K562 (cell line): Measurements from ENCODE around the gene GRIN2D. TPM values are rescaled to one million over a fixed set of nuclear protein-coding genes. Genes with fewer than 3 reads are reported as not detected.

ENCODE experiments used
- ATAC-seq: fragments of 200-7000 bp; cut with Tn5 transposase; 3 replicates; pipeline ENCODE4 v1.9.1; 2020; ENCODE audit warnings: moderate library complexity
- BruUV-seq: library from RNA; stranded (reverse); fragments of 400-500 nt; replicated peaks from 2 replicates; lab custom pipeline; 2021; lab: Mats Ljungman, UMichigan
- CTCF ChIA-PET: fragments of 300-600 bp; formaldehyde crosslinking; extraction: SDS; loops from one replicate; lab custom pipeline; 2021; ENCODE audit warnings: low intra/inter-chr PET ratio; lab: Yijun Ruan, JAX
- POLR2A ChIA-PET: fragments of 300-600, 350-650 bp; sonication (Branson Sonifier 250); formaldehyde crosslinking; extraction: SDS; loops from one replicate; lab custom pipeline; 2021; ENCODE audit warnings: antibody characterized with exemption, inconsistent platforms; lab: Yijun Ruan, JAX
- DNase-seq, 4 experiments: peaks; one replicate each; pipeline versions ENCODE4 v3.0.0 to v3.0.0-alpha.2; 2011 to 2018; ENCODE audit warnings: low spot score in 3 of 4, mixed read lengths in 3 of 4; ENCODE audit errors: extremely low read depth in 1 of 4
- FAIRE-seq: peaks from 2 replicates; lab custom pipeline; 2011; peaks lifted over from hg19 to GRCh38; lab: Jason Lieb, UNC
- H2AFZ ChIP-seq: 2 replicates; pipeline ENCODE4 v1.6.0; 2011; ENCODE audit warnings: low read depth, low read length, control low read depth, inconsistent platforms
- H3K27ac ChIP-seq: fragments of 200-600 bp; 3 replicates; pipeline ENCODE4 v1.8.0; 2011; ENCODE audit warnings: low read depth, mild to moderate bottlenecking, control low read depth, inconsistent platforms, low read length, moderate library complexity, mixed read lengths; ENCODE audit errors: extremely low read depth
- H3K27me3 ChIP-seq, 2 experiments: fragments of 300-600 bp in 1 of 2; 2 replicates in 1 of 2; 3 replicates in 1 of 2; pipeline versions ENCODE4 v1.6.0 to v1.8.0; 2011; ENCODE audit warnings: inconsistent platforms in 2 of 2, low read length in 2 of 2, mild to moderate bottlenecking in 1 of 2, mixed read lengths in 1 of 2, moderate library complexity in 1 of 2; ENCODE audit not compliant: control insufficient read depth in 2 of 2, insufficient read depth in 2 of 2
- H3K36me3 ChIP-seq: fragments of 300-600 bp; 3 replicates; pipeline ENCODE4 v1.8.0; 2011; ENCODE audit warnings: mild to moderate bottlenecking, low read length, inconsistent platforms; ENCODE audit not compliant: control insufficient read depth, insufficient read depth
- H3K4me1 ChIP-seq, 2 experiments: fragments of 200-600 bp in 1 of 2; replicated peaks in 1 of 2; 2 replicates in 1 of 2; 3 replicates in 1 of 2; pipeline versions ENCODE4 v1.5.1 to v1.8.0; 2011; ENCODE audit warnings: inconsistent platforms in 2 of 2, low read length in 2 of 2, mild to moderate bottlenecking in 1 of 2, mixed read lengths in 1 of 2, moderate library complexity in 1 of 2; ENCODE audit not compliant: control insufficient read depth in 2 of 2, insufficient read depth in 2 of 2
- H3K4me2 ChIP-seq: 2 replicates; pipeline ENCODE4 v1.6.1; 2011; ENCODE audit warnings: low read length, control low read depth, inconsistent platforms, mixed read lengths; ENCODE audit not compliant: insufficient read depth
- H3K4me3 ChIP-seq: fragments of 200-600 bp; sonication (generic), shearing (Covaris generic); 2 replicates; pipeline ENCODE4 v1.5.1; 2016; ENCODE audit warnings: control low read depth, inconsistent platforms
- H3K79me2 ChIP-seq: fragments of 200-600 bp; 3 replicates; pipeline ENCODE4 v1.8.0; 2011; ENCODE audit warnings: low read length, inconsistent platforms; ENCODE audit not compliant: control insufficient read depth, insufficient read depth
- H3K9ac ChIP-seq, 2 experiments: 2 replicates each; pipeline versions ENCODE4 v1.6.0 to v1.6.1; 2011; ENCODE audit warnings: low read depth in 2 of 2, low read length in 2 of 2, control low read depth in 1 of 2, inconsistent platforms in 1 of 2, mild to moderate bottlenecking in 1 of 2, mixed read lengths in 1 of 2; ENCODE audit not compliant: insufficient read depth in 1 of 2
- H3K9me1 ChIP-seq: one replicate; pipeline ENCODE4 v1.6.0; 2011; ENCODE audit warnings: inconsistent platforms, mild to moderate bottlenecking, low read length, moderate library complexity; ENCODE audit not compliant: control insufficient read depth, insufficient read depth
- H3K9me3 ChIP-seq: replicated peaks from 2 replicates; pipeline ENCODE4 v1.5.1; 2011; ENCODE audit warnings: low read depth, low read length, inconsistent platforms; ENCODE audit not compliant: control insufficient read depth, insufficient read depth
- H4K20me1 ChIP-seq: replicated peaks from 2 replicates; pipeline ENCODE4 v1.6.1; 2011; ENCODE audit warnings: low read length, inconsistent platforms, mixed read lengths; ENCODE audit not compliant: control insufficient read depth, insufficient read depth
- ASH1L ChIP-seq: fragments of 450-650 bp; IDR thresholded peaks from 2 replicates; pipeline ENCODE4 v1.6.1; 2018; ENCODE audit warnings: borderline replicate concordance, mild to moderate bottlenecking, low read depth; ENCODE audit not compliant: partially characterized antibody
- BRD9 ChIP-seq: fragments of 450-650 bp; IDR thresholded peaks from 2 replicates; pipeline ENCODE4 v1.6.1; 2018; ENCODE audit warnings: low read depth; ENCODE audit not compliant: partially characterized antibody
- JUNB ChIP-seq: fragments of 450-650 bp; formaldehyde crosslinking; conservative IDR thresholded peaks from 2 replicates; pipeline ENCODE4 v1.4.0; 2020; ENCODE audit warnings: mild to moderate bottlenecking
- KLF1 ChIP-seq: fragments of 450-650 bp; IDR thresholded peaks from 2 replicates; pipeline ENCODE4 v1.6.1; 2016; ENCODE audit warnings: missing genetic modification characterization, missing compliant biosample characterization
- KLF10 ChIP-seq: fragments of 250-450 bp; sonication (Bioruptor Pico); IDR thresholded peaks from 2 replicates; pipeline ENCODE4 v1.6.1; 2021; ENCODE audit warnings: matching md5 sums
- LCOR ChIP-seq: sonication (generic); formaldehyde crosslinking; IDR thresholded peaks from 2 replicates; pipeline ENCODE4 v1.8.0; 2022; ENCODE audit warnings: mild to moderate bottlenecking, missing genetic modification reagents
- NEUROD1 ChIP-seq: fragments of 150-350 bp; IDR thresholded peaks from 2 replicates; pipeline ENCODE4 v1.6.1; 2014; ENCODE audit warnings: borderline replicate concordance, low read length, low read depth; ENCODE audit not compliant: partially characterized antibody
- RB1 ChIP-seq: fragments of 450-650 bp; IDR thresholded peaks from 2 replicates; pipeline ENCODE4 v1.6.1; 2017; ENCODE audit warnings: low read depth, mild to moderate bottlenecking
- RBFOX2 ChIP-seq: fragments of 200-400 bp; formaldehyde crosslinking; IDR thresholded peaks from 2 replicates; pipeline ENCODE4 v1.6.1; 2017; ENCODE audit warnings: low read depth, mild to moderate bottlenecking, low read length, moderate library complexity
- SREBF2 ChIP-seq: sonication (generic); formaldehyde crosslinking; IDR thresholded peaks from 2 replicates; pipeline ENCODE4 v1.4.0; 2020; ENCODE audit warnings: mild to moderate bottlenecking, missing genetic modification reagents
- THRAP3 ChIP-seq: fragments of 450-650 bp; IDR thresholded peaks from 2 replicates; pipeline ENCODE4 v1.6.1; 2016; ENCODE audit warnings: mild to moderate bottlenecking, inconsistent platforms, borderline replicate concordance
- ZBTB17 ChIP-seq: fragments of 450-650 bp; formaldehyde crosslinking; IDR thresholded peaks from 2 replicates; pipeline ENCODE4 v1.4.0; 2020; ENCODE audit warnings: mild to moderate bottlenecking
- ZNF445 ChIP-seq: fragments of 250-450 bp; sonication (Bioruptor Pico); IDR thresholded peaks from 2 replicates; pipeline ENCODE4 v1.4.0; 2020; ENCODE audit warnings: low read depth, mild to moderate bottlenecking, moderate library complexity
- WGBS: fragments of 100-300 bp; shearing (Covaris generic); methylation state at CpG from one replicate; pipeline ENCODE4 v1.1.6; 2016; ENCODE audit warnings: low coverage, mixed read lengths; ENCODE audit not compliant: insufficient coverage; ENCODE audit errors: missing lambda C conversion rate; 5-methylcytosine and 5-hydroxymethylcytosine counted together
- in situ Hi-C: fragments of 300-500 bp; cut with MboI; formaldehyde crosslinking; loops from 4 replicates; pipeline ENCODE4 v1.15.0; 2018; ENCODE audit warnings: inconsistent platforms, mixed read lengths
- intact Hi-C: fragments of 100-400 bp; cut with micrococcal nuclease; formaldehyde crosslinking; loops from 2 replicates; pipeline ENCODE4 v1.14.2; 2022
- polyA plus RNA-seq, 8 experiments: library from polyadenylated mRNA; depleted of rRNA in 4 of 8; stranded (reverse) in 5 of 8; unstranded in 3 of 8; fragments of >200 nt; fragmentation: Nextera tagmentation in 2 of 8; fragmentation: Illumina TruSeq in 1 of 8; extraction: Ambion mirVana in 2 of 8; extraction: Trizol in 1 of 8; gene quantifications; 2 replicates each; pipeline versions ENCODE4 v1.2.1 to v1.2.3, GENCODE V29; 2011 to 2014; ENCODE audit warnings: inconsistent platforms in 1 of 8, missing spikeins in 1 of 8
- total RNA-seq, 7 experiments: library from RNA; depleted of rRNA in 6 of 7; stranded (reverse); fragments of >200 nt in 6 of 7; fragmentation: Illumina TruSeq in 2 of 7; extraction: Trizol in 2 of 7; gene quantifications; 2 replicates each; pipeline versions ENCODE4 v1.2.1 to v1.2.3, GENCODE V29; 2011 to 2021; ENCODE audit warnings: low replicate concordance in 1 of 7
- TF ChIP-seq, protein P1 (sequence below), 2 experiments: fragments of 450-650 bp; IDR thresholded peaks; 2 replicates each; pipeline ENCODE4 v1.6.1; 2016; ENCODE audit warnings: mild to moderate bottlenecking in 2 of 2, borderline replicate concordance in 1 of 2, low read depth in 1 of 2, moderate library complexity in 1 of 2

GRIN2D gene
- total and polyA plus RNA-seq, 9 of the 15 experiments (the other 6 are each of a cell fraction or from before 2014, with no cell fraction given), result 0.32 to 31.5 (median 1.8) TPM

DNA sequence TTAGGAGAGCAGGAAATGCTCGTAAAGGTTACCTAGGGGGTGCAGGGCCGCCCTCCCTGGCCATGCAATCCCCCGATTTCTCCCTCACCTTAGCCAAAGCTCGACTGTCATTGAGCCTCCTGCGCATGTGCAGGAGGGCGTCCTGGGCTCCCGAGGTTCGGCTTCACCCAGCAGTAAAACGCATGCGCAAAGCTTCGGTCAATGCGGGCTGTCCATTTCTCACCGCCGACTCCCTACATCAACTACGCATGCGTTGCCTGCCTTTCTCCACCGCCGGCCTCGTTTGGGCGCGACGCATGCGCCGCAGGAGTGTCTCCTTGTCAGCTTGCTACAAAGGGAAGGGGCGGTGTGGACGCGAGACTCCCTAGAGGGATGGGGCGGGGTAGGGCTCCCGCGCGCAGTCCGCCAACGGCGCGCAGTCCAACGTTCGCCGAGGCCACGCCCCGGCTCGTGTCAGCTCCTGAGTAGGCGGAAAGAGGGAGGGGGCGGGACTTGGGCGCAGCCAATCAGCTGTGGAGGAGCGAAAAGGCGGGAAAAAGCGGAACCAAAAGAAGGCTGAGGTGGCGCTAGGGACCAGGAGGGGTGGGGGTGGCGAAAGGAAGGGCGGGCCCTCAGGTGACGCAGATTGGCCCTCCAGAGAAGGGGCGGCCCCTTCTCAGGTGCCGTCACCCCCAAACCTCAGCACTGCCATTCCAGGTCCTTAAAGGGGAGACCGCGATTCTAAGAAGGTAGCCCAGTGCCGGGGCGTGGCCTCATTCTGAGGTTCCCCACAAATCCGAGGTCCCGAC lies 29.5 kb upstream of the GRIN2D start, which contains the start of the genes SYNGR4 and TMEM143:
TSS of gene SYNGR4 (plus strand) at position 558 of the 788 bp plus-strand sequence. CDS start 1,476 bp downstream, outside the sequence.
TSS of gene TMEM143 (minus strand) at position 131 of the 788 bp plus-strand sequence. CDS start at position 111, 20 bp downstream.
- Histone ChIP-seq H4K20me1 (no peaks in the 10 kb centered on the region), H3K9ac (peak within 1 kb of the TSS; percentile 93 to 96), H3K36me3 (peaks cover 3% of the 10 kb centered on the region; the same call in 2 of the 3 replicates), H3K4me2 (peak within 1 kb of the TSS; percentile 98), H3K4me3 (peak within 1 kb of the TSS; percentile 52), H3K27me3 (no peaks in the 10 kb centered on the region), H3K4me1 (peaks cover 8 to 29% of the 10 kb centered on the region in 2 experiments), H3K27ac (peak within 1 kb of the TSS; percentile 96), H3K9me3 (no peaks in the 10 kb centered on the region), H3K9me1 (no peaks in the 10 kb centered on the region), H2AFZ (peak within 1 kb of the TSS; percentile 93), H3K79me2 (peaks cover 4% of the 10 kb centered on the region; the same call in 1 of the 3 replicates)
- 0% methylated on average over 47 of the region's 59 CpGs for WGBS
- BruUV-seq, result no TSS peak
- CTCF ChIA-PET, result no interaction called here
- POLR2A ChIA-PET, result interaction anchor here (0.6 to 2.5 kb wide), 14 partner anchors 9 to 357 kb away, joined by 3 to 13 read pairs (median 4); partner anchors contain the start of gene KDELR1
- DNase-seq, result peak; percentile 98 to 100 (median 99)
- peak; percentile 100 for FAIRE-seq
- intact Hi-C loops, result loop anchor here (2.0 to 5.0 kb wide), 3 partner anchors 27 to 42 kb away; partner anchors contain the start of gene KDELR1
- ATAC-seq, result peak; percentile 95
- in situ Hi-C loops, result no loop called here
- no peak for TF ChIP-seq BRD9
- TF ChIP-seq KLF1 (tag), result no peak; the same call in 1 of the 2 replicates
- TF ChIP-seq RBFOX2, result peak; percentile 63
- TF ChIP-seq, protein P1, sequence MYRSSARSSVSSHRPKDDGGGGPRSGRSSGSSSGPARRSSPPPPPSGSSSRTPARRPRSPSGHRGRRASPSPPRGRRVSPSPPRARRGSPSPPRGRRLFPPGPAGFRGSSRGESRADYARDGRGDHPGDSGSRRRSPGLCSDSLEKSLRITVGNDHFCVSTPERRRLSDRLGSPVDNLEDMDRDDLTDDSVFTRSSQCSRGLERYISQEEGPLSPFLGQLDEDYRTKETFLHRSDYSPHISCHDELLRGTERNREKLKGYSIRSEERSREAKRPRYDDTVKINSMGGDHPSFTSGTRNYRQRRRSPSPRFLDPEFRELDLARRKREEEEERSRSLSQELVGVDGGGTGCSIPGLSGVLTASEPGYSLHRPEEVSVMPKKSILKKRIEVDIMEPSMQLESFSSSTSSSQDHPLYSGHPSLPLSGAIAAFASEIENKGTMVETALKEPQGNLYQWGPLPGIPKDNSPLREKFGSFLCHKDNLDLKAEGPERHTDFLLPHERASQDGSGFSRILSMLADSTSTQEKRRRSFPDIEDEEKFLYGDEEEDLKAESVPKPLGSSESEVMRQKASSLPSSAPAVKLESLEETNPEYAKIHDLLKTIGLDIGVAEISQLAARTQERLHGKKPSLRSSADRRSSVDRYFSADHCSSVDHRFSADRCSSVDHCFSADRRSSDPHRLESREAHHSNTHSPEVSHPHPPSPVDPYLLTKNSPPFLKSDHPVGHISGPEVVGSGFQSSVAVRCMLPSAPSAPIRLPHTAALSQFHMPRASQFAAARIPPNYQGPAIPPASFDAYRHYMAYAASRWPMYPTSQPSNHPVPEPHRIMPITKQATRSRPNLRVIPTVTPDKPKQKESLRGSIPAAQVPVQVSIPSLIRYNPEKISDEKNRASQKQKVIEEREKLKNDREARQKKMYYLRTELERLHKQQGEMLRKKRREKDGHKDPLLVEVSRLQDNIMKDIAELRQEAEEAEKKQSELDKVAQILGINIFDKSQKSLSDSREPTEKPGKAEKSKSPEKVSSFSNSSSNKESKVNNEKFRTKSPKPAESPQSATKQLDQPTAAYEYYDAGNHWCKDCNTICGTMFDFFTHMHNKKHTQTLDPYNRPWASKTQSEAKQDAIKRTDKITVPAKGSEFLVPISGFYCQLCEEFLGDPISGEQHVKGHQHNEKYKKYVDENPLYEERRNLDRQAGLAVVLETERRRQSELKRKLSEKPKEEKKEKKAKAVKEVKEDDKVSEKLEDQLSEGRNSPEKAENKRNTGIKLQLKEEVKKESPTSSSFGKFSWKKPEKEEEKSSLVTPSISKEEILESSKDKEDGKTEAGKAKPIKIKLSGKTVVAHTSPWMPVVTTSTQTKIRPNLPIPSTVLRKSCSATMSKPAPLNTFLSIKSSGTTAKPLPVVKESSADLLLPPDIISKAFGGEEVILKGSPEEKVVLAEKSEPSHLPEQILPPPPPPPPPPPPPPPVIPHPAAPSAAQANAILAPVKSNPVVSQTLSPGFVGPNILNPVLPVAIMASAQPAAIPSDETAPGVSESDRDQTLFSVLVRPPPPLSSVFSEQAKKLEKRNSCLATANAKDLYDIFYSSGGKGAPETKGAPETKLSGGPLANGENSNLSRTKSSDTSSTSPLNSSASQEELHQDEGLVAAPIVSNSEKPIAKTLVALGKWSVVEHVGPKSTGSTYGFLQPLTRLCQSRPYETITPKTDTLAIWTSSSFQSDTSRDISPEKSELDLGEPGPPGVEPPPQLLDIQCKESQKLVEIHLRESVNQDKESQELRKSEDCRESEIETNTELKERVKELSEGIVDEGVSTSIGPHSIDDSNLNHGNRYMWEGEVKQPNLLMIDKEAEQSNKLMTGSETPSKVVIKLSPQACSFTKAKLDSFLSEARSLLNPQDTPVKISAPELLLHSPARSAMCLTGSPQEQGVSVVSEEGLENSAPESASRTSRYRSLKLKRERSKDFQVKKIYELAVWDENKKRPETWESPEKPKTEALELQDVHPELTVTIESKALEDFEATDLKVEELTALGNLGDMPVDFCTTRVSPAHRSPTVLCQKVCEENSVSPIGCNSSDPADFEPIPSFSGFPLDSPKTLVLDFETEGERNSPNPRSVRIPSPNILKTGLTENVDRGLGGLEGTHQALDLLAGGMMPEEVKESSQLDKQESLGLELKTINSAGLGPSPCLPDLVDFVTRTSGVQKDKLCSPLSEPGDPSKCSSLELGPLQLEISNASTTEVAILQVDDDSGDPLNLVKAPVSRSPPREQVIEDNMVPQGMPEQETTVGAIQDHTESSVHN (IDR thresholded peaks at IDR 0.05; ENCODE audit: borderline replicate concordance in 1 of 2, low read depth in 1 of 2), result no peak
- TF ChIP-seq KLF10 (CRISPR knock-in tag), result no peak
- peak; percentile 99 for TF ChIP-seq RB1
- TF ChIP-seq SREBF2 (CRISPR knock-in tag), result no peak
- TF ChIP-seq ZNF445, result no peak
- no peak for TF ChIP-seq THRAP3
- TF ChIP-seq ZBTB17, result peak; percentile 59; the same call in 1 of the 2 replicates
- peak; percentile 68 for TF ChIP-seq NEUROD1
- TF ChIP-seq LCOR (CRISPR knock-in tag), result peak; percentile 87
- no peak for TF ChIP-seq ASH1L
- no peak for TF ChIP-seq JUNB
